ENCODE results near the gene C9orf72. TPM values are rescaled to one million over a fixed set of nuclear protein-coding genes. Genes with fewer than 3 reads are reported as not detected.

The C9orf72 gene
- total and polyA plus RNA-seq, 2 experiments from 2014 or later, result 13.2 to 15.7 TPM

DNA sequence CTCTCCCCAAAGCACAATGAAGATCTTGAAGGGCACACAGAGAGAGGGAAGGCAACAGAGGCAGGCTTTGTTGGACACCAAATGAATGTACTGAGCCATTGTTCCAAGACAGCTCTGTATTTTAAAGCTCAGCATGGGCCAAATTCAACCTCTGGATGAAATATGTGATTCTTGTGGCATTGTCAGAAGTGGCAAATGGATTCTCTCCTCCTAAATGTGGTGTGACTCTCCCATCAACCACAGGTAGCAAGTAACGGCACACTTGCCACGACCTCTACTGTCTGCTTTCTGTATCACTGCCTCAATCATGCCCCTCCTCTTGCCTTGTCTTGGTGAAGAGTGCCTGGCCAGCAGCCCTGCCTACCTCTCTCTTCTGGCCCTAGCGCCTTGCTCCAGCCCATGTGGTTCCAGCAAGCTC lies 37.6 kb downstream of the C9orf72 start:
- Histone ChIP-seq H3K27me3 (no peaks in the 10 kb centered on the region), H3K36me3 (no peaks in the 10 kb centered on the region), H3K27ac (no peak overlapping the region), H3K9me3 (ENCODE audit: low read depth) (no peaks in the 10 kb centered on the region), H3K4me1 (ENCODE audit: low read depth) (no peaks in the 10 kb centered on the region), H3K4me3 (no peak overlapping the region)
- TF ChIP-seq, protein P1, sequence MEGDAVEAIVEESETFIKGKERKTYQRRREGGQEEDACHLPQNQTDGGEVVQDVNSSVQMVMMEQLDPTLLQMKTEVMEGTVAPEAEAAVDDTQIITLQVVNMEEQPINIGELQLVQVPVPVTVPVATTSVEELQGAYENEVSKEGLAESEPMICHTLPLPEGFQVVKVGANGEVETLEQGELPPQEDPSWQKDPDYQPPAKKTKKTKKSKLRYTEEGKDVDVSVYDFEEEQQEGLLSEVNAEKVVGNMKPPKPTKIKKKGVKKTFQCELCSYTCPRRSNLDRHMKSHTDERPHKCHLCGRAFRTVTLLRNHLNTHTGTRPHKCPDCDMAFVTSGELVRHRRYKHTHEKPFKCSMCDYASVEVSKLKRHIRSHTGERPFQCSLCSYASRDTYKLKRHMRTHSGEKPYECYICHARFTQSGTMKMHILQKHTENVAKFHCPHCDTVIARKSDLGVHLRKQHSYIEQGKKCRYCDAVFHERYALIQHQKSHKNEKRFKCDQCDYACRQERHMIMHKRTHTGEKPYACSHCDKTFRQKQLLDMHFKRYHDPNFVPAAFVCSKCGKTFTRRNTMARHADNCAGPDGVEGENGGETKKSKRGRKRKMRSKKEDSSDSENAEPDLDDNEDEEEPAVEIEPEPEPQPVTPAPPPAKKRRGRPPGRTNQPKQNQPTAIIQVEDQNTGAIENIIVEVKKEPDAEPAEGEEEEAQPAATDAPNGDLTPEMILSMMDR (IDR thresholded peaks at IDR 0.05; ENCODE audit: low read depth, low read length), result no peak
- no peak for DNase-seq (ENCODE audit: low read depth in 1 of 2, low spot score in 1 of 2)

DNA sequence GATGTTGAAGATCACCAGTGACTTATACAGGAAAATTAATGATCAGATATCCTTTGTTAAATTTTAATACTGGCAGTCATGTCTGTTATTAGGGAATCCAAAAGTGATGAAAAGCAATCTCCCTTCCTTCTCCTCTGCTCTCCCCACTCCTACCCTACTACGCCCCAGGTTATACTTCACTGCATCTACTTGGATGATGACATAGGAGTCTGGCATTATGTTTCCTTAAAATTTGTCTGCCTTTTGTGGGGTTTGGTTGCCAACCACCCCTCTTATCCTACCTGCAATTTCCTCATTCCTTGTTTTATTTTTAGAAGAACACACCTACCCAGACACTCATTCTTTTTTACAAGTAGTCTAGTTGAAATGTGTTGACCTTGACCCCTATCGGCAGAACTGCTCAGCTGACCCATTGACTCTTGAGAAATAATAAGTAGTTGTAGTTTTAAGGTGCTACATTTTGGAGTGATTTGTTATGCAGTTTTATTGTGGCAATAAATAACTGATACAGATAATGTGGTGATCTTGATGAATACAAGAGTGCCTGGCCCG lies 38.5 kb downstream of the C9orf72 start:
- no peaks in the 10 kb centered on the region for H3K27me3 ChIP-seq
- H3K4me3 ChIP-seq, result no peak overlapping the region
- TF ChIP-seq, protein P1 (IDR thresholded peaks at IDR 0.05; ENCODE audit: low read depth, low read length), result no peak
- H3K9me3 ChIP-seq (ENCODE audit: low read depth), result no peaks in the 10 kb centered on the region
- no peak for DNase-seq (ENCODE audit: low read depth in 1 of 2, low spot score in 1 of 2)
- no peaks in the 10 kb centered on the region for H3K4me1 ChIP-seq (ENCODE audit: low read depth)
- H3K27ac ChIP-seq, result no peak overlapping the region
- H3K36me3 ChIP-seq, result no peaks in the 10 kb centered on the region

DNA sequence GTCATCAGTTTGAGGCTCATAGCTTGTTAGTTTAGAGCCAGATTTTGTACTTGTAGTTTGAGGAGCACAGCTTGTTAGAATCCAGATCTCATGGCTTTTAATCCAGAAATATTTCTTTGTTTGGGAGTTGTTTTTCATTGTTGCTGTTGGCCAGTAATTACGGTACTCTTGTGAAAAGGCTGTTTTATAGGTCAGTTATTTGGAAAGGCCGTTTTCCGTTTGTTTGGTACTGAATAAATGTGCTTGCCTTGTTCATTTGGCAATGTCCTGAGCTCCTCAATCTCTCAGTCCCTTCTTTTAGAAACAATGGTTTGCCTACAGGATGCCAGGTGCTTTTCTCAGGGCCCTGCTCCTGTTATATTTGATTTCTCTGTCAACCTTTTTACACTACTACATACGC lies 39.1 kb downstream of the C9orf72 start:
- Histone ChIP-seq H3K36me3 (no peaks in the 10 kb centered on the region), H3K27me3 (no peaks in the 10 kb centered on the region), H3K4me3 (no peak overlapping the region), H3K9me3 (ENCODE audit: low read depth) (no peaks in the 10 kb centered on the region), H3K4me1 (ENCODE audit: low read depth) (no peaks in the 10 kb centered on the region), H3K27ac (no peak overlapping the region)
- no peak for DNase-seq (ENCODE audit: low read depth in 1 of 2, low spot score in 1 of 2)
- TF ChIP-seq, protein P1 (IDR thresholded peaks at IDR 0.05; ENCODE audit: low read depth, low read length), result no peak

DNA sequence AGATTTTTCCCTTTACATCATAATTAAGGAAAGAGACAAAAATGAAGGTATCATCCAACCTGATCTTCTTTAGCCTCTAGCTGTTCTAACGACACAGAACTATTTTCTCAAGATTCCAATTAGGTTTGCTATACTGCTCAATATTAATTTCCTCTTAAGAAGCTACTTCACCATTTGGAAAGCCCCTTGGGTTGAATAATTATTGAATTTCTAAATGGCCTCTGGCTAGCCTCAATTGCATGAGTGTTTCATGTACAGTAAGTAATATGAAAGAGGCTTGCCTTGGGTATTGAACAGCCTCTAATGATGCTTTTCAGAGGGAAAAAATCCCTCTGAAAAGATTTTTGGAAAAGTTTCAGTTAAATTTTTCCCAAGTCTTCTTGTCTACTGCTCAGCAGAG lies 40.0 kb downstream of the C9orf72 start:
- TF ChIP-seq, protein P1 (IDR thresholded peaks at IDR 0.05; ENCODE audit: low read depth, low read length), result no peak
- Histone ChIP-seq H3K4me3 (no peak overlapping the region), H3K27ac (no peak overlapping the region), H3K9me3 (ENCODE audit: low read depth) (no peaks in the 10 kb centered on the region), H3K27me3 (no peaks in the 10 kb centered on the region), H3K4me1 (ENCODE audit: low read depth) (no peaks in the 10 kb centered on the region), H3K36me3 (no peaks in the 10 kb centered on the region)
- no peak for DNase-seq (ENCODE audit: low read depth in 1 of 2, low spot score in 1 of 2)

DNA sequence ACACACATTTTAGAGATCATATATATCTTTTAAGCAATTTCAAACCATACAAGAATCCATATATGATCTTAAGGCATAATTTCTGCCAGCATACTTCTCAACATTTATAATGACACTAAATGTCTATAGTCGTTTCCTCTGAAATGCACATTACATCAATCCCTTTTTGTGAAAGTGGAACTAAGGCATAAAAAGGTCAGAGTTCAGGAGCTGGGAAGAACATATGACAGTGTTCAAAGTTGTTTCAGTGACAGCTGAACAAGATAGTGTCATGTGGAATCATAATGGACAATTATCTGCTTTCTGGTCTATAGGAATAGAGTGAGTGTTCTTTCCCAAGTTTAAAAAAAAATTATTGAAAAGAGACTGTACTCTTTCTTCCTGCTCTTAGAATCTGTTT lies 41.2 kb downstream of the C9orf72 start:
- Histone ChIP-seq H3K36me3 (no peaks in the 10 kb centered on the region), H3K27ac (no peak overlapping the region), H3K27me3 (peaks cover 8% of the 10 kb centered on the region), H3K4me1 (ENCODE audit: low read depth) (no peaks in the 10 kb centered on the region), H3K4me3 (no peak overlapping the region), H3K9me3 (ENCODE audit: low read depth) (no peaks in the 10 kb centered on the region)
- no peak for DNase-seq (ENCODE audit: low read depth in 1 of 2, low spot score in 1 of 2)
- TF ChIP-seq, protein P1 (IDR thresholded peaks at IDR 0.05; ENCODE audit: low read depth, low read length), result no peak
